ENCODE results near the gene COPS8.

COPS8 gene

DNA sequence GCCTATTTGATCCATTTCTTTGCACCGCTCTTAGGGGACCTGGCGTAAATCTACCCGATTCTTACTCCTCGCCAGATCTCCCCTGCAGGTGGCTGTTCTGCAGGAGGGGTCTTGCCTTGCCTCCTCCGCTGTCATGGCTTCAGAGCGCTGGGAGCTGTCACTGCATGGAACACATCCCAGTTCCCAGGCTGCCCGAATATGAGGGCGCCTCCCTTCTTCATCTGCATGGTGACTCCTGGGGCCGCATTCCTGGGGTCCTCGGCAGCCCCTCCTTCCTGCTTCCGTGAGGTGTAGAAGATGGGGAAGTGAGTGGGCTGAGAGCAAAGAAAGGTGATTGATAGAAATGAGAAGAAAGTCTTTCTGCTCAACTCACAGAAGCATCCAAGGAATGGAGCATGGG is 27.3 kb upstream of the COPS8 start:
- TF ChIP-seq, protein P1, sequence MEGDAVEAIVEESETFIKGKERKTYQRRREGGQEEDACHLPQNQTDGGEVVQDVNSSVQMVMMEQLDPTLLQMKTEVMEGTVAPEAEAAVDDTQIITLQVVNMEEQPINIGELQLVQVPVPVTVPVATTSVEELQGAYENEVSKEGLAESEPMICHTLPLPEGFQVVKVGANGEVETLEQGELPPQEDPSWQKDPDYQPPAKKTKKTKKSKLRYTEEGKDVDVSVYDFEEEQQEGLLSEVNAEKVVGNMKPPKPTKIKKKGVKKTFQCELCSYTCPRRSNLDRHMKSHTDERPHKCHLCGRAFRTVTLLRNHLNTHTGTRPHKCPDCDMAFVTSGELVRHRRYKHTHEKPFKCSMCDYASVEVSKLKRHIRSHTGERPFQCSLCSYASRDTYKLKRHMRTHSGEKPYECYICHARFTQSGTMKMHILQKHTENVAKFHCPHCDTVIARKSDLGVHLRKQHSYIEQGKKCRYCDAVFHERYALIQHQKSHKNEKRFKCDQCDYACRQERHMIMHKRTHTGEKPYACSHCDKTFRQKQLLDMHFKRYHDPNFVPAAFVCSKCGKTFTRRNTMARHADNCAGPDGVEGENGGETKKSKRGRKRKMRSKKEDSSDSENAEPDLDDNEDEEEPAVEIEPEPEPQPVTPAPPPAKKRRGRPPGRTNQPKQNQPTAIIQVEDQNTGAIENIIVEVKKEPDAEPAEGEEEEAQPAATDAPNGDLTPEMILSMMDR (IDR thresholded peaks at IDR 0.05; ENCODE audit: low read depth, low read length), result no peak

DNA sequence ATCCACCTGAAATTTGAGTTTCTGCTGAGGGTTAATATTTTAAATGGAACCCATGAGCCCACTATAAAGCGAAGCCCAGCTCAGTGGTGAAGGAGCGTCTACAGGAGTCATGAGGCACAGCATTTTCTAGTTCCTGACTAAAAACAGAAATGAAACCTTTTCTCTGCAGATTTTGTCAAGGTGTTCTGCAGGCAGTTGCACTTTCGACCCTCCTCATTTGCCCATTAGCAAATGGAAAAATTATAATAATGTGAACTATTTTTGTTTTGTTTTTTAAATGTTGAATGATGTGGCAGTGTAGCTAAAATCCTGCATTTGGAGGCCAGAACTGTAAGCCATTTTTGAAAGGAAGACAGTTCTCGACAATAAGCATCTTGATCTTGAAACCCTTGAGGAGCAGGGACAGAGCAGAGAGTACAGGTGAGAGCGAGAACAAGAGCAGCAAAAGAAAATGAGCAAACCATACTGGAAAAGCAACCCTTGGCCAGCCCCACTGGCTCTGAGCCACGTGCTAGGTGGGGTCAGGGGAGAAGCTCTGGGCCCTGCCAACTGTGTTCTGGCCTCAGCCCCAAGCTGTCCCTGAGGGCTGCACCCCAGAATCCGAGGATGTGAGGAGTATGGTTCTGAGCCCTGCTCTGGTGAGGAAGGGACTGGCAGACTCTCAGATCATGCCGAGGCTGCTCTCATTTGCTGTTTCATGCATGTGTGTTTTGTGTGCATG is 26.4 kb upstream of the COPS8 start:
- TF ChIP-seq, protein P1 (IDR thresholded peaks at IDR 0.05; ENCODE audit: low read depth, low read length), result no peak
- no peak for DNase-seq (ENCODE audit: extremely low read depth, low read depth)

More for the DNA sequence above, 27.3 kb upstream of the COPS8 start:
- no peak for DNase-seq (ENCODE audit: extremely low read depth, low read depth)

DNA sequence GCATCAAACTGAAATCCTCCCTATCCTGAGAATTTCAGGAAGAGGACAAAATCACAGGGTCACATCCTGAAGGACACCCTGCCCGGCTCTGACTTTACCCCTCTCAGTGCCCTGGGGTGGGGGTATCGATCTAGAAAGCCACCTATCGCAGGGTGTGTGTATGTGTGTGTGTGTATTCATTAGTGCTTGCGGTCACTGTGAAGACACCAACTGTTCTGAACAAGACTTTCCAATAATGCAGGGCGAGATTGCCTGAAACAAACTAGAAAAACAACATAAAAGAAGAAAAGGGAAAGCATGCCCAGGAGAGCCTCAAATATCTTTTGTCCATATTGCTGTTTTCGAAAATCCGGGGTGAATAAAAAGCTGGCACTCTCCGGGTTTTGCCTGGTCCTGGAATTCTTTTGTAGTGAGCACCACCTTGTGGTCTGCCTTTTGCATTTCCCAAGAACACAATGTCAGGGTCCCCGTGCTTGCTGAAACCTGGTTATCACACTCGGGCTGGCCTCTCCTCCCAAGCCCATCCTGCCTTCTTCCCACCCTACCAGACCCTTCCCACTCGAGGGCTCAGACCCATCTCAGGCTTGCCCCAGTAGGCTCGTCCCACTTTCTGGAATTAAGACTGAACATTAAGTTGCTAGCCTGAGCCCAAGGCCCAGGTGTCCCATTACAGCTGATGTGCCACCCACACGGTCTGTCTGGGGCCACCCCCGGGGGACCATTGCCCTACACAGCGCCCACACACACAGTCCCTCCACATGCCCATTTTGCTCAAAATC is 25.0 kb upstream of the COPS8 start:
- TF ChIP-seq, protein P1 (IDR thresholded peaks at IDR 0.05; ENCODE audit: low read depth, low read length), result peak; percentile 71
- peak; percentile 56 for DNase-seq (ENCODE audit: extremely low read depth, low read depth)

DNA sequence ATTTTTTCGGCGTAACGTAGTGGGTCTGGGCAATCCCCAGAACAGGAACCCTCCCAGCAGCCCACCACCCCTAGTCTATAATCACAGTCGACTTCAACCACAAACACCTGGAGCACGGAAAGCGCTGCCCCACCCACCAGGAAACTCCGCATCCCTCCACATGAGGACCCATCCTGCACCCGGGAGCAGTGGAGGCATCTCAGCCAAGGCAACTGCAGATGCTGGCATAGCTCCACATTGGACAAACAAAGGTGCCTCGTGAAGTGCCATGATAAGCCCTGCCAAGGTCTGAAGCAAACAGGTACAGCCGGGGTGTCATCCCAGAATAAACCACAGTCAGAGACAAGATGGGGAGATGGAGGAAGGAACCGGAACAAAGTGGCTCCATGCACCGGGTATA is 24.3 kb upstream of the COPS8 start:
- TF ChIP-seq, protein P1 (IDR thresholded peaks at IDR 0.05; ENCODE audit: low read depth, low read length), result no peak

DNA sequence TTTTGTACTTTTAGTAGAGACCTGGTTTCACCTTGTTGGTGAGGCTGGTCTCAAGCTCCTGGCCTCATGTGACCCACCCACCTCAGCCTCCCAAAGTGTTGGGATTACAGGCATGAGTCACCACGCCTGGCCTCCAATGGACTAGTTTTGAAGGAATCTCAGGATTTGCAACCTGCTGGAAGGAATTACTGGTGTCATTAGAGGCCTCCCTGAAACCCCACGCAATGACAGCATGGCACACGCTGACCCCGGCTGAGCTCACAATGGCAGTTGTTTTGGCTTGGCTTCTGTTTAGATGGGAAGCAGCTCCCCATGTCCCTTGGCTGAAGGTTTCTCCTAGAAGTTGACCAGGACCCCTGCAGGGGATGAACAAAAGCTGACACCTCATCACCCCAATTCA is 23.1 kb upstream of the COPS8 start:
- no peak for DNase-seq (ENCODE audit: extremely low read depth, low read depth)
- TF ChIP-seq, protein P1 (IDR thresholded peaks at IDR 0.05; ENCODE audit: low read depth, low read length), result no peak

More for the DNA sequence above, 24.3 kb upstream of the COPS8 start:
- DNase-seq (ENCODE audit: extremely low read depth, low read depth), result no peak

DNA sequence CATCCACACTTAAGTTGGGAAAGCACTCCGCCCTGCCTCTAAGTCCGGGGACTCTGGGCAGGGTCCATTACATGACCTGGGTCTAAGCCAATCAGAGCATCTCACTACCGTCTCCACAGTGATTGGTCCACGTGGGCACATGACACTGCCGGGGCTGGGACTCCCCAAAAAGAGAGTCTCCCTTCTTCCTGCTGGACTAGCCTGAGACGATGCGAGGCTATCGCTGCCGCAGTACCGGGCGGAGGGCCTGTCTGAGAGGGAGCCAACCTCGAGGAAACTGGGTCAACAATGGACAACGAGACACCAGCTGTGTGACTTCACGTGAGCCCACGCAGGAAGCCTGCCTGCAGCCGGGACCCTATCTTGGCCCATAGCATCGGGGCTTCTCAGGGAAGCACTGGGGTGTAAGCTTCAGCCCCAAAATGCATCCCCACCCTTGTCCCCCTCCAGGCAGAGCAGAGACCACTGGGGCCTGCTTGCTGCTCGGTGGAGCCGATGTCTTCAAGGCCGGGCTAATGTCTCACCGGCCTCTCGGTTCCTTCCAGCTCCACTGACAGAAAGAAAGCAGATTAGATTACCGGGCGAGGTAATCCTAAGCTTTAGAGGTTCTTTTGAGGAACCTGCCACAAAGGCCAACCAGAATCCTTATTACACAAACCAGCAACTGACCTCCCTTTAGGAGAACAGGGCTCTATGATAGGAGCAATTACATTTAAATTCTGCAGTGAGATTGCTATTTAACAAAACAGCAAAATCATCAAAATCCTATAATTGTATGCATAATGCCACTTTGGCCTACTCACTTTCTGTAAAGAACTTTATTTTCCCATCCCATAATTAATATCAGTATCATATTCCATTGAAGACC is 21.3 kb upstream of the COPS8 start:
- TF ChIP-seq, protein P1 (IDR thresholded peaks at IDR 0.05; ENCODE audit: low read depth, low read length), result no peak
- DNase-seq (ENCODE audit: extremely low read depth, low read depth), result no peak
